Measurements from ENCODE around the gene PKDCC.
A peak's percentile ranks its signal among the peaks of the same experiment; 100 is the strongest.

Gene PKDCC, protein sequence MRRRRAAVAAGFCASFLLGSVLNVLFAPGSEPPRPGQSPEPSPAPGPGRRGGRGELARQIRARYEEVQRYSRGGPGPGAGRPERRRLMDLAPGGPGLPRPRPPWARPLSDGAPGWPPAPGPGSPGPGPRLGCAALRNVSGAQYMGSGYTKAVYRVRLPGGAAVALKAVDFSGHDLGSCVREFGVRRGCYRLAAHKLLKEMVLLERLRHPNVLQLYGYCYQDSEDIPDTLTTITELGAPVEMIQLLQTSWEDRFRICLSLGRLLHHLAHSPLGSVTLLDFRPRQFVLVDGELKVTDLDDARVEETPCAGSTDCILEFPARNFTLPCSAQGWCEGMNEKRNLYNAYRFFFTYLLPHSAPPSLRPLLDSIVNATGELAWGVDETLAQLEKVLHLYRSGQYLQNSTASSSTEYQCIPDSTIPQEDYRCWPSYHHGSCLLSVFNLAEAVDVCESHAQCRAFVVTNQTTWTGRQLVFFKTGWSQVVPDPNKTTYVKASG

GRCh38 chr2:42047488-42048298, at the start of gene PKDCC:
TSS of gene PKDCC (plus strand) at chr2:42048021. CDS start at chr2:42048200, 179 bp downstream.
- H3K27me3 Mint-ChIP-seq = peaks cover 78% of the 10 kb centered on the region

DNA sequence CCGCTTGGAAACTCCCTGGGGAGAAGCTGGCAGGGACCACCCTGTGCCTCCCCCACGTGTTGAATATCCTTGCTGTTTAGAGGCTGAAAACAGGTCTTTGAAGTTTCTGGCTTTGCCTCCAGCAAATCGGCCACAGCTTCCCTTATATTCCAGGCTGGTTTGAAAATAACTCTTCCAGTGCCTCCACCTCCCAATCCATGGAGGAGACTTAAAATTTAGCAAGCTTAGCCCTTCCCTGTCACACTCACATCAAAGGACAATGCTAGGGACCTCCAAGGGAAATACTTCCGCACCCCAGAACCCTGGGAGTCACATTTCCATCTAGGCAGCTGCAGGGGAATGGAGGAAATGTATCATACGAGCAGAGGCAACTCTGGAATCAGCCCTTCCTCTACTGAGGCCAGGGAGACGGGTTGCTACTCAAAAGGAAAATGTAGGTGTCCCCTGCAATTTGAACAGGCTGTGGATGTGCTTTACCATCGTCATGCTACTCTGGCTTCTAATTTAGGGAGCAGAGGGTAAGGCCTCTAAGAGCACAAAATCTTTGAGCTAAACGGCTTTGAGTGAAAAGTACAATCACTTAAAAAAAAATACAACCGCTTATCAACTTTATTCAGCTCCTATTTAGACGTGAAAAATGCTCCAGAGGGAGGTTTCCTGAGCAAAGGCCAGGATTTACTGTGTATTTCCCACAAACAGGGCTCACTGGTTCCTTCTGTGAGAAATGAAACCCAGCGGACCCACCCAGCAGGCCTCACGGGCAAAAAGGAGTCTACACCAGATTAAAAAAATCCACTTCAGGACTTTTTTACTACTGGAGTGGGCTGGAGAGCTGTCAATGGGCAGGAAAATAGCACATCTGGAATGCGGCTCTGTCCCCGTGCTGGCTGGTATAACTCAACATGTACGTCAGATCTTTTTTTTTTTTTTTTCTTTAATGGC, 49.4 kb upstream of the PKDCC start:
- H3K27ac Mint-ChIP-seq = no peak overlapping the region
- H3K27me3 Mint-ChIP-seq = no peaks in the 10 kb centered on the region
- H3K9me3 Mint-ChIP-seq = peaks cover 15% of the 10 kb centered on the region
- H3K4me3 Mint-ChIP-seq = no peak overlapping the region
- no peaks in the 10 kb centered on the region for H3K36me3 Mint-ChIP-seq (ENCODE audit: low read depth)
- no peaks in the 10 kb centered on the region for H3K4me1 Mint-ChIP-seq (ENCODE audit: low read depth)
- intact Hi-C loops (cut with micrococcal nuclease) = no loop called here

More at GRCh38 chr2:42047488-42048298, at the start of gene PKDCC:
- no peaks in the 10 kb centered on the region for H3K4me1 Mint-ChIP-seq (ENCODE audit: low read depth)
- peak within 1 kb of the TSS; percentile 47 for H3K4me3 Mint-ChIP-seq
- H3K9me3 Mint-ChIP-seq = no peaks in the 10 kb centered on the region
- H3K27ac Mint-ChIP-seq = no peak within 1 kb of the TSS
- H3K36me3 Mint-ChIP-seq (ENCODE audit: low read depth) = no peaks in the 10 kb centered on the region
- intact Hi-C loops (cut with micrococcal nuclease) = no loop called here

- Mint-ChIP-seq H3K4me1 (ENCODE audit: low read depth) (no peaks in the 10 kb centered on the region), H3K9me3 (peaks cover 22% of the 10 kb centered on the region), H3K36me3 (ENCODE audit: low read depth) (no peaks in the 10 kb centered on the region), H3K4me3 (no peak overlapping the region), H3K27me3 (no peaks in the 10 kb centered on the region), H3K27ac (no peak overlapping the region)
- intact Hi-C loops (cut with micrococcal nuclease) = no loop called here
Observed at GRCh38 chr2:41999128-41999480, 48.7 kb upstream of the PKDCC start.

DNA sequence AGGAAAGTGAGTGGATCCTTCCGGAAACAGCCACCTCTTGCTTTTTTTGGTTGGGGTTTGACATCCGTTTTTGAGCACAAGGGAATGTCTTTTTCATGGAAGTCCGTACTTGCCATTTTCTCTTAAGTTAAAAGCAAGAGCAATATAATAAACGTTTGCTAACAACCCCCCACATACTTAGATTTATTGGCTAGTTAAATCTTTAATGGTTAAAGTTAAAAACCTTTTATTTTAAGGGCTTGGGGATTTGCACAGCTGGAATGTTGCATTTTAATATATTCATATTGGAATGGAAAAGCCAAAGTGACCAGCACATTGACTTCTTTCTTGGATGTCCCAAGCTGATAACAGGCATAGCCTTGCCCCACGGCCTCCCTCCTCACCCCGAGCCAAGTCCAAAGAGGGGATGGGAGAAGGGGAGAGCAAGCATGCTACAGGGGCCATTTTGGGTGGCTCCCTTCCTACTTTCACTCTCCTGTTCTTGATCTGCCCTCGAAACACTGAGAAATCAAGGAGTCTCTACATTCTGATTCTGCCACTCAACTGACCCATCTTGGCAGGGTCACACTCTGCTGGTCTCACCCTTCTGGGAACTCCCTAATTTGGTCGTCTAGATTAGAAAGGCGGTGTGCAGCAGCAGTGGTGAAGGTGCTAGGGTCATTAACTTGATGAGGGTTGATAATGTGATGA, 48.1 kb upstream of the PKDCC start:
- H3K4me1 Mint-ChIP-seq (ENCODE audit: low read depth) = no peaks in the 10 kb centered on the region
- no peak overlapping the region for H3K4me3 Mint-ChIP-seq
- intact Hi-C loops (cut with micrococcal nuclease) = no loop called here
- H3K27ac Mint-ChIP-seq = no peak overlapping the region
- H3K9me3 Mint-ChIP-seq = peaks cover 26% of the 10 kb centered on the region
- H3K36me3 Mint-ChIP-seq (ENCODE audit: low read depth) = no peaks in the 10 kb centered on the region
- H3K27me3 Mint-ChIP-seq = no peaks in the 10 kb centered on the region

- Mint-ChIP-seq H3K36me3 (ENCODE audit: low read depth) (no peaks in the 10 kb centered on the region), H3K9me3 (peaks cover 39% of the 10 kb centered on the region)
Observed at GRCh38 chr2:42001711-42002201, 46.1 kb upstream of the PKDCC start.

DNA sequence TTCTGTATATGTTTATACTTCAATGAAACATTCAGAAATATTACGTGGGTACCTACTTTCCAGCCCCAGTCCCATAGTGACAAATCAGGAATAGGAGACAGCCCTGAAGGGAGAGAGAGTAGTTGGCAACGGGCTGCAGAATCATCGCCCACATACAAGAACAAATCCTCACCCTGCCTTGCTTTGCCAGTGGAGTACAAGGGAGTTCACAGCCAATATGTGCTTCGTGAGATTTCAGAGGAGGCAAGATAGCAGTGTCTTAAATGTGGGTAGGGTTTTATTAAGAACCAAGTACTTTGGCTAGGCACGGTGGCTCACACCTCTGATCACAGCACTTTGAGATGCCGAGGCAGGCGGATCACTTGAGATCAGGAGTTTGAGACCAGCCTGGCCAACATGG, 40.3 kb upstream of the PKDCC start:
- Mint-ChIP-seq H3K27me3 (peaks cover 11% of the 10 kb centered on the region), H3K36me3 (ENCODE audit: low read depth) (no peaks in the 10 kb centered on the region), H3K9me3 (peaks cover 30% of the 10 kb centered on the region), H3K4me1 (ENCODE audit: low read depth) (peaks cover 6% of the 10 kb centered on the region), H3K4me3 (no peak overlapping the region), H3K27ac (no peak overlapping the region)
- intact Hi-C loops (cut with micrococcal nuclease) = no loop called here

More at GRCh38 chr2:42001711-42002201, 46.1 kb upstream of the PKDCC start:
- intact Hi-C loops (cut with micrococcal nuclease) = no loop called here
- Mint-ChIP-seq H3K27me3 (peaks cover 3% of the 10 kb centered on the region), H3K27ac (no peak overlapping the region), H3K4me1 (ENCODE audit: low read depth) (no peaks in the 10 kb centered on the region), H3K4me3 (no peak overlapping the region)

DNA sequence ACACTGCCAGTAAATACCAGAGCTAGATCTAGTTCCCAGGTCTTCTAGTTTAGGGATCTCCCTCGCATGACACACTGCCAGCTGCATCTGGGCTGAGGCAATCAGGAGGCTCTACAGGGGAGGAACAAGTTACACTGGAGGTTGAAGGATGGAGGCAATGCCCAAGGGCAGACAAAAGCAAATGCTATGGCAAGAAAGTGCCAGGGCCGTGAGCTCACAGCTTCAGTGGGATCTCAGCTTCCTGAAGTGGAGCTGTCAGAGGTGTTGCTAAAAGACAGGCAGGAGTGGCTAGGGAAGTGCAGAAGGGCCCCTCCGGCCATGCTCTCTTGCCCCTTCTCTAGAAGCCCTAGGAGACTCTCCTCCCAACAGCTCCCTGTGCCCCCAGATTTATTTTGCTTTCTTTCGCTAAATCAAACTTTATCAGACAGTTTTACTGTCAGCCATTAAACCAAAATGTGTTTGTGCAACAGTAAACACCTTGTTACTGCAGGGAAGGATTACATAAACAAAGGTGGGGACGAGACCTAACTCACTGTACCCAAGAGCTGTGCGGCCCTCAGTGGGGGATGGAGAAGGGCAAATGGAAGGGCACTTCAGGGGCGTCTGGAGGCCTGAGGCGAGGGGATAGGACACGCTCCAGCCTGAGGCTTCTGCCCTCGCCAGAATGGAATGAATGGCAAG, 39.4 kb upstream of the PKDCC start:
- H3K36me3 Mint-ChIP-seq (ENCODE audit: low read depth) = no peaks in the 10 kb centered on the region
- H3K9me3 Mint-ChIP-seq = peaks cover 25% of the 10 kb centered on the region
- H3K4me1 Mint-ChIP-seq (ENCODE audit: low read depth) = peaks cover 6% of the 10 kb centered on the region
- no peak overlapping the region for H3K27ac Mint-ChIP-seq
- H3K27me3 Mint-ChIP-seq = peaks cover 11% of the 10 kb centered on the region
- no peak overlapping the region for H3K4me3 Mint-ChIP-seq
- intact Hi-C loops (cut with micrococcal nuclease) = no loop called here

GRCh38 chr2:42009657-42010580, 37.9 kb upstream of the PKDCC start:
- Mint-ChIP-seq H3K4me3 (no peak overlapping the region), H3K27ac (no peak overlapping the region), H3K27me3 (peaks cover 11% of the 10 kb centered on the region)

GRCh38 chr2:42010743-42011298, 37.0 kb upstream of the PKDCC start:
- Mint-ChIP-seq H3K36me3 (ENCODE audit: low read depth) (no peaks in the 10 kb centered on the region), H3K4me3 (no peak overlapping the region), H3K4me1 (ENCODE audit: low read depth) (peaks cover 6% of the 10 kb centered on the region), H3K27me3 (peaks cover 13% of the 10 kb centered on the region), H3K9me3 (peaks cover 4% of the 10 kb centered on the region), H3K27ac (no peak overlapping the region)
- intact Hi-C loops (cut with micrococcal nuclease) = no loop called here

More at GRCh38 chr2:42009657-42010580, 37.9 kb upstream of the PKDCC start:
- Mint-ChIP-seq H3K4me1 (ENCODE audit: low read depth) (peaks cover 6% of the 10 kb centered on the region), H3K9me3 (peaks cover 13% of the 10 kb centered on the region), H3K36me3 (ENCODE audit: low read depth) (no peaks in the 10 kb centered on the region)
- intact Hi-C loops (cut with micrococcal nuclease) = no loop called here

- intact Hi-C loops (cut with micrococcal nuclease) = no loop called here
- H3K4me3 Mint-ChIP-seq = no peak overlapping the region
- peaks cover 10% of the 10 kb centered on the region for H3K27me3 Mint-ChIP-seq
- peaks cover 6% of the 10 kb centered on the region for H3K4me1 Mint-ChIP-seq (ENCODE audit: low read depth)
- no peaks in the 10 kb centered on the region for H3K36me3 Mint-ChIP-seq (ENCODE audit: low read depth)
- H3K9me3 Mint-ChIP-seq = no peaks in the 10 kb centered on the region
- H3K27ac Mint-ChIP-seq = no peak overlapping the region
Observed at GRCh38 chr2:42012137-42012536, 35.7 kb upstream of the PKDCC start.

DNA sequence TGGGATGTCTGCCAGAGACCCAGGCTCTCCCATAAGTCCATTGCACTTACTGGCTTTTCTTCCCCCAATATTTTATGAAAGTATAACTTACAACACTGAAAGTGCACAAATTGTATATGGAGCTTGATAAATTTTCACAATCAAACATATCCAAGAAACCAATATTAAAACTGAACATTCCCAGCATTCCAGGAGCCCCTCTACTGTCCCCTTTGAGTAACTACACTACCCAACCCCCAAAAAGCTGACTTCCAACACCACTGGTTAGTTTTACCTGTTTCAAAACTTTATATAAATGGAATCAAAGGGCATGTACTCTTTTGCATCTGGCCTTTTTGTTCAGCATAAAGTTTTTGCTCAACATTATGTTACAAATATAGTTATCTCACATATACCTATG, 35.2 kb upstream of the PKDCC start:
- Mint-ChIP-seq H3K4me1 (ENCODE audit: low read depth) (peaks cover 6% of the 10 kb centered on the region), H3K27me3 (peaks cover 10% of the 10 kb centered on the region), H3K4me3 (no peak overlapping the region), H3K27ac (no peak overlapping the region), H3K9me3 (no peaks in the 10 kb centered on the region), H3K36me3 (ENCODE audit: low read depth) (no peaks in the 10 kb centered on the region)
- intact Hi-C loops (cut with micrococcal nuclease) = no loop called here
